ENCODE results near the gene AGBL3.
A peak's percentile ranks its signal among the peaks of the same experiment; 100 is the strongest.

AGBL3 gene

GRCh38 chr7:135167365-135167917 is 181.1 kb downstream of the AGBL3 start:
- Histone ChIP-seq H3K4me1 (ENCODE audit: insufficient read depth, low read length) (peaks cover 34% of the 10 kb centered on the region), H3K27me3 (ENCODE audit: insufficient read depth, low read length, poor library complexity) (no peaks in the 10 kb centered on the region), H3K9me3 (ENCODE audit: insufficient read depth, low read length, severe bottlenecking) (no peaks in the 10 kb centered on the region), H3K9ac (ENCODE audit: low read depth, low read length) (no peak overlapping the region), H3K4me2 (ENCODE audit: insufficient read depth, low read length) (peak overlapping the region; percentile 95; the same call in 1 of the 2 replicates), H3K27ac (ENCODE audit: low read length) (no peak overlapping the region), H3K36me3 (ENCODE audit: insufficient read depth, low read length) (peaks cover 51% of the 10 kb centered on the region), H4K20me1 (ENCODE audit: insufficient read depth, low read length) (peaks cover 10% of the 10 kb centered on the region; the same call in 1 of the 2 replicates), H3K4me3 (ENCODE audit: low read depth in 1 of 2, low read length in 2 of 2) (no peak overlapping the region), H2AFZ (ENCODE audit: low read depth, low read length) (no peak overlapping the region), H3K79me2 (ENCODE audit: insufficient read depth, low read length) (peaks cover 34% of the 10 kb centered on the region)
- no peak for DNase-seq
- no peak for ATAC-seq (ENCODE audit: insufficient read depth, low read depth)
- TF ChIP-seq CTCF (IDR thresholded peaks at IDR 0.05; ENCODE audit: borderline replicate concordance, extremely low read depth, low read length, poor library complexity, severe bottlenecking) (no peak), EZH2 (IDR thresholded peaks at IDR 0.05; ENCODE audit: borderline replicate concordance, low read depth, low read length, severe bottlenecking) (no peak)

- Histone ChIP-seq H3K36me3 (ENCODE audit: insufficient read depth, low read length) (peaks cover 51% of the 10 kb centered on the region), H3K4me3 (ENCODE audit: low read depth in 1 of 2, low read length in 2 of 2) (no peak overlapping the region), H3K9me3 (ENCODE audit: insufficient read depth, low read length, severe bottlenecking) (no peaks in the 10 kb centered on the region), H3K27me3 (ENCODE audit: insufficient read depth, low read length, poor library complexity) (no peaks in the 10 kb centered on the region), H4K20me1 (ENCODE audit: insufficient read depth, low read length) (peaks cover 10% of the 10 kb centered on the region; the same call in 1 of the 2 replicates), H3K4me2 (ENCODE audit: insufficient read depth, low read length) (peak overlapping the region; percentile 95; the same call in 1 of the 2 replicates), H3K9ac (ENCODE audit: low read depth, low read length) (no peak overlapping the region), H3K4me1 (ENCODE audit: insufficient read depth, low read length) (peaks cover 34% of the 10 kb centered on the region), H2AFZ (ENCODE audit: low read depth, low read length) (no peak overlapping the region), H3K27ac (ENCODE audit: low read length) (no peak overlapping the region), H3K79me2 (ENCODE audit: insufficient read depth, low read length) (peaks cover 34% of the 10 kb centered on the region)
- TF ChIP-seq CTCF (IDR thresholded peaks at IDR 0.05; ENCODE audit: borderline replicate concordance, extremely low read depth, low read length, poor library complexity, severe bottlenecking) (no peak), EZH2 (IDR thresholded peaks at IDR 0.05; ENCODE audit: borderline replicate concordance, low read depth, low read length, severe bottlenecking) (no peak)
- no peak for DNase-seq
- no peak for ATAC-seq (ENCODE audit: insufficient read depth, low read depth)
Observed at GRCh38 chr7:135168001-135168400, 181.7 kb downstream of the AGBL3 start.

- H4K20me1 ChIP-seq (ENCODE audit: insufficient read depth, low read length): peaks cover 10% of the 10 kb centered on the region; the same call in 1 of the 2 replicates
- DNase-seq (no peak), ATAC-seq (ENCODE audit: insufficient read depth, low read depth) (no peak)
- H3K27me3 ChIP-seq (ENCODE audit: insufficient read depth, low read length, poor library complexity): no peaks in the 10 kb centered on the region
- H3K4me1 ChIP-seq (ENCODE audit: insufficient read depth, low read length): peaks cover 34% of the 10 kb centered on the region
- peaks cover 51% of the 10 kb centered on the region for H3K36me3 ChIP-seq (ENCODE audit: insufficient read depth, low read length)
- peak overlapping the region; percentile 98; the same call in 1 of the 2 replicates for H3K27ac ChIP-seq (ENCODE audit: low read length)
- no peaks in the 10 kb centered on the region for H3K9me3 ChIP-seq (ENCODE audit: insufficient read depth, low read length, severe bottlenecking)
- H3K79me2 ChIP-seq (ENCODE audit: insufficient read depth, low read length): peaks cover 34% of the 10 kb centered on the region
- H3K4me2 ChIP-seq (ENCODE audit: insufficient read depth, low read length): peak overlapping the region; percentile 95
- H2AFZ ChIP-seq (ENCODE audit: low read depth, low read length): no peak overlapping the region
- TF ChIP-seq CTCF (IDR thresholded peaks at IDR 0.05; ENCODE audit: borderline replicate concordance, extremely low read depth, low read length, poor library complexity, severe bottlenecking) (no peak), EZH2 (IDR thresholded peaks at IDR 0.05; ENCODE audit: borderline replicate concordance, low read depth, low read length, severe bottlenecking) (no peak)
- H3K9ac ChIP-seq (ENCODE audit: low read depth, low read length): no peak overlapping the region; the same call in 1 of the 2 replicates
- peak overlapping the region in 1 of 2 experiments; percentile 82; a peak in 2 of 4 replicates for H3K4me3 ChIP-seq (ENCODE audit: low read depth in 1 of 2, low read length in 2 of 2)
Observed at GRCh38 chr7:135168489-135169140, 182.3 kb downstream of the AGBL3 start.

All from DND-41 (cell line).